HG02840 (cell line): ENCODE data around the gene LAMB2.

Experiments used
- ATAC-seq: cut with Tn5 transposase; IDR thresholded peaks from one replicate; pipeline ENCODE4 v1.9.1; 2021; ENCODE audit warnings: mild to moderate bottlenecking, moderate library complexity, moderate number of reproducible peaks; ENCODE audit not compliant: unreplicated experiment, low FRiP score

The LAMB2 gene

GRCh38 chr3:49122022-49122421, 10.8 kb downstream of the LAMB2 start:
- ATAC-seq: no peak

GRCh38 chr3:49121132-49121736, 11.6 kb downstream of the LAMB2 start:
- ATAC-seq: no peak

DNA sequence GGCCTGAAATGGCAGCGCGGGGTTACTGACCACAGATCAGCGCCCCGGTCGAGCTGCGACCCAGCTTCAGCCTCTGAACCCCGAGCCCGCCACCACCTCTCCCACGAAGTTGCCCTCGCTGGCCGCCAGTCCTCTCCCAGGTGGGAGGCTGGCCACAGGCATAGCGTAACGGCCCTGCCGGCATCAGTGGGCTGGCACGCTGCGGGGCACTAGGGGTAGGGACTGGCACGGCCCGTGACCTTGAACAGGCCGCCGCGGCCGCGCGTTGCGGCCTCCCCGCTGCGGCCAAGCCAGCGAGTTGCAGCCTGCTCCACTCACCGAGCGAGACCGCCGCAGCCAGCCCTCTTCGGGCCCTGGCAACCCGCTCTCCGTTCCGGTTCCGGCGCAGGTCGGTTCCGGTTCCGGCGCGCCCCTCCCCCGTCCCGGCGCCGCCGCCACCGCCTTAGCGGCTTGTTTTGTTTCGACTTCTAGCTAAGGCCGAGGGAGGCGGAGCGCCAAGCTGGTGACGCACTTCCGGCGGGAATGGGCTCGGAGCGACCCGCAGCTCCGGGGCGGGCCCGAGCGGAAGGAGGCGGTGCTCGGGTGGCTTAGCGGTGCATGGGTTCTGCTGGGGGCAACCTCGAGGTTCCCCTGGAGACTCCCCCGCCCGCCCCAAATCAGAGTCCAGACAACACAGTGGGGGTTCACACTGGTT, 12.3 kb downstream of the LAMB2 start, which contains the start of gene USP19:
USP19 (minus strand) TSS at position 386 of the 694 bp plus-strand sequence. CDS start 1,678 bp downstream, outside the sequence.
- peak; percentile 81 for ATAC-seq

DNA sequence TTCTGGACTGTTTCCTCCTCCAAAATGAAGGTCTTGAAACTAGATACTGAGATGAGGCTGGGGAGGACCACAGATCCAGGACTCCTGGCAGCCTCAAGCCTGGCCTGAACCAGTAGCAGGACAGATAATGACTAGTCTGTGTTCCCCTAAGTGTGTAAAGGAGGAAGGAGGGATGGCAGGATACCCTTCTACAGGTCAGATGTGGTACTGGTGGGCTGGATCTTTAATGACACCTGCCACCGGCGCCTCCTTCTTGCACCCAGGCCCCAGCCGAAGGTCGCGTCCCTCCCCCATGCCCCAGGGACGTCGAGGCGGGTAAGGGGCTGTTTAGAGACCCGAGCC, 12.8 kb downstream of the LAMB2 start:
- peak; percentile 2 for ATAC-seq

DNA sequence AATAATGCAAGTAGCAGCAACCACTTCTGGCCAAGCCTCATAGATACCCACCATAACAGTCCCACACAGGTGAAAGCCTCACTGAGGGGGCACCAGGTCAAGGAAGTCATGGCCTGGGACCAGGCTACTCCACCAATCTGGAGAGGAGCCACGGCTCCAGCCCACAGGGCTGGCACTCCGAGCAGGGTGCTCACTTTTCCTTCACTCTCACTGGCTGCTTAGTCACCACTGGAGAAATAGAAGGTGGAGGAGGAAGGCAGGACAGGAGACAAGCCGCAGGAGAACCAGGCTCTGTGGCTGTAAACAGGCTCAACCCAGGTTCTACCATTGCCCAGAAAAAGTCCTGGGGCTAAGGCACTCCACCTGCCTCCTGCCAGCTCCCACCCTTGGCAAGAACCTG, 13.4 kb downstream of the LAMB2 start:
- no peak for ATAC-seq

- ATAC-seq: no peak
These were observed 13.8 kb downstream of the LAMB2 start for GRCh38 chr3:49119036-49119435.

GRCh38 chr3:49112262-49112661, 20.6 kb downstream of the LAMB2 start:
- no peak for ATAC-seq

- no peak for ATAC-seq
These were observed 21.5 kb downstream of the LAMB2 start for GRCh38 chr3:49111347-49111746.

- no peak for ATAC-seq
These were observed 22.1 kb downstream of the LAMB2 start for GRCh38 chr3:49110780-49111179.

DNA sequence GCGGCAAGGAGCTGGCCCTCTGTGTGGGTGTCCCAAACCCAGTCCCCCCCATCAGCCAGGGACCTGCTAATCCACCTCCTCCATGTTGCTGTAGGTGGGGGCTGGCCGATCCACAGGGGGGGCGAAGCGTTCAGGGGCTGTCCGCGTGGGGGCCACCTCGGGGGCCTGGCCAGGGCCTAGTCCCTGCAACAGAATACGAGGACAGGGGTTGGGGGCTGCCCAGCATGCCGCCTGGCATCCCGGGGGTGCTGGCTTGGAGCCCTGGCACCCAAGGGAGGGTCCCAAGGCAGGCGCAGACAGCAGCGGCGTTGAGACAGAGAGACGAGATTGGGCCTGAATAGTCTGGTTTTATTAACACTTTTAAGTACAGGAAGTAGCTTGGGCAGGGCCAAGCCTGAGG, 24.5 kb downstream of the LAMB2 start:
- no peak for ATAC-seq

GRCh38 chr3:49104427-49105291, 28.2 kb downstream of the LAMB2 start, which contains the start of gene QARS1:
Gene QARS1 (minus strand): TSS chr3:49104757. CDS start chr3:49104733, 24 bp downstream.
- peak; percentile 85 for ATAC-seq

DNA sequence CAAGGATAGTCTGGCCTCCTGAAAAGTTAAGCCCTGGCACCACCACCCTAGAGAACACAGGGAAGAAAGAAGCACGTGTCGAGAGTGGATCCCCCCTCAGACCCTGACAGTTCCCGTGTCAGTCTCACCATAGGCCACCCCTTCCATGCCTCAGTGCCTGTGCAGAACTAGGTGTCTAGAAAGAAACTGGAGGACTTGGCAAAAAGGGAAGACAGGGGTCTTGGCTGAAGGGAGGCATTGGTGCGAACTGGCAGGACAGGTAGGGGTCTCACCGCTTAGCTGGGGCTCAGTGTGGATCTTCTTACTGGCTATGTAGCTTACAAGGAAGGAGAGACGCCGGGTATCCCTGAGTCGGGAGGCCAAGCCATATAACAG, 28.8 kb downstream of the LAMB2 start:
- no peak for ATAC-seq

DNA sequence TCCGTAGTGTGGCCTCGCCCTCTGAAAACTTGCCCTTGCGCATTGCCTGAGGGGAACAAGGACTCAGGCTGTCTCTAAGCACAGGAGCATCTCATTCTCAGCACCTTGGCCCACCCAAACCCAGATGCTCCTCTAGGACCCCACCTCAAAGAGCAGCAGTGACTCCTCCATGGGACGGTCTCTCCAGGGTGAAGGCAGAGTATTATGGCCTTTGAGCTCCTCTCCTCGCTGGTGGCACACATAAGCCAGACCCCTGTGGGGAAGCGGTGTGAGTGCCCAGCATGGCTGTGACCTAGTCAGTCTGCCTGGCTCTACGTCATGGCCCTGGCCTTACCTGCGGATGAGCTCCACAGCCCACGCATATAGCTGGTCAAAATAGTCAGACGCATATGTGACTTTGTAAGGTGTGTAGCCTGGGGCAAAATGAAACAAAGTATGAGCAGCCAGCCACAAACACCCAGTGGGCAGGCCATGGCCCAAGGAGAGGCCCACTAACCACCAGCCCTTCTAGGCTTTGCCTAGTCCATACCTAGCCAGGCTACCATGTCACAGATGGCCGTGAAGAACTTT, 32.7 kb downstream of the LAMB2 start:
- ATAC-seq: no peak

DNA sequence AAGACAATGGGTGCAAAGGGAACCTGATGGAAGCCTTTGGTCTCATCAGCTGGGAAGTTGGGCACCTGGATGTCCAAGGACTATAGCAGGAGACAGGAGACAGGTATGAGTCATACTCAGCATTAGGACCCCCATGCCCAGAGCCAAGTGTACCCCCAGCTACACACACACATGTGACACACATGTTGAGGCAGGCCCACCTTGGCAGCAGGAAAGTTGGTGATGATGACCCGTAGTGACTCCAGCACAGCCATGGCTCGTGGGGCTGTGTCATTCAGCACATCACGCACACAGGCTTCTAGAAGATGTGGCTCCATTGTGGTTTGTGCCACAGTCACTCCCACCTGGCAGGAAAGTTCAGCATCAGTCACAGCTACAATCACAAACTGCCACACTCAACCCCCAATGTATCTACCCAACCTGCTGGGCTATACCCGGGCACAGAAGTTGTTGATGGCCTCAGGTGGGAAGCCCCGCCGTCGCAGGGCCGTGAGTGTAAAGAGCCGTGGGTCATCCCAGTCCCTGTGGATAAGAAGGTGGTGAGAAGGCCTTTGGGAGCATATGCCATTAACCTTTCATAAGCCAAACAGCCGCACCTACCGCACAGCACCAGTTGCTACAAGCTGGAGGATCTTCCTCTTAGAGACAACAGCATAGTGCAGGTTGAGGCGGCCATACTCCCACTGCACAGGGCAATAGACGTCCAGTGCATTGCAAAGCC, 33.8 kb downstream of the LAMB2 start:
- no peak for ATAC-seq

- no peak for ATAC-seq
These were observed 34.4 kb downstream of the LAMB2 start for GRCh38 chr3:49098429-49098828.

- ATAC-seq: peak; percentile 79
These were observed 38.7 kb downstream of the LAMB2 start, which contains the start of gene QRICH1 for GRCh38 chr3:49093853-49094767. Gene QRICH1 (minus strand): TSS chr3:49094071. CDS start chr3:49077017, 17,054 bp downstream.

DNA sequence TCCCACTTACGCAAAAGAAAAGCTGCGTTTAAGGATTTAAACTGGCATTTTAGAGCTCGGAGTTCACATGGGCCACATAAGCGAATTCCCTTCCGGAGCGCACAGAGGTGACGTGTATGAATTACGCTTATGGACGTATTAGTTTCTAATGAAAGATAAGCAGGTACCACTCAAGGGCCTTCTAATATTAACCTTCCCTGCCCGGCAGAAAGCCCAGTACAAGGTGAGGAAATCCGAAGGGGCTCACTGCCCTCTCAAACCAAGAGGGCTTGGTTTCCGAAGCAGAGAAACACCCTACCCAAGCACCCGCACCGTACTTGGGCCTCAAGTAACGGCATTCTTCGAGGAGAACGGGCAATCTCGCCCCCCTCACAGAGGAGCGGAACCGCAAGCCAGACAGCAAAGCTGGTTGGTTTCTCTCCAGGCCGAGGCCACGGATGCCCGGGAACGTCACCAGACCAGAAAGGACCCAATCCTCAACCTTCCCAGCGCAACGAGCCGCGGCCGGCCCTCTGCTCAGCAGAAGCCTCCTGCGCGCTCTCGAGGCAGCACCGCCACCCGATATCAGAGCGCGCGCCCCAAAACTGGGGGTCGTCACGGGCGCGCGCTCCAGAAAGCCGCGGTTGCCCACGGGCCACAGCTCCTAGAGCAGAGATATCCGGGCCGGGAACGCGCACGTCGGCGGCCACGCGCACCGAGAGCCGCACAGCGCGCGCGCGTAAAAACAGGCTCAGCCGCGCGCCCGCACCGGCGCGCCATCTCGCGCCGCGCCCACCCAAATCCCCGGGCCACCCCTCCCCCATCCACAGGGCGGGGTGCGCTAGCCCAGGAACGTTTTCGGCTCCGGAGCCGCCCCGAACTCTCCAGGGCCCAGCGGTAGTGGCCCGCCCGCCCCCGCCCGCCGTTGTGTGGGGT, 39.7 kb downstream of the LAMB2 start:
- peak; percentile 40 for ATAC-seq

DNA sequence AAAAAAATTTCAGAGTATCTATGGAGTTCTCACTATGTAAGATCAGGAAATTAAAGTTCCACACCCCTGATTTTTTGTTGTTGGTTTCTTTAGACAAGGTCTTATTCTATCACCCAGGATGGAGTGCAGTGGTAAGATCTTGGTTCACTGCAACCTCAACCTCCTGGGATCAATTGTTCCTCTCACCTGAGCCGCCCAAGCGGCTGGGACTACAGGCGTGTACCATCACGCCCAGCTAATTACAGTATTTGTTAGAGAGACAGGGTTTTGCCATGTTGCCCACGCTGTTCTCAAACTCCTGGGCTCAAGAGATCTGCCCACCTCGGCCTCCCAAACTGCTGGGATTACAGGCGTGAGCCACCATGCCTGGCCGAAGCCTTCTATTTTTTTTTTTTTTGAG, 51.4 kb downstream of the LAMB2 start:
- no peak for ATAC-seq
